PC-9 (cell line): ENCODE results near the gene SLC25A46.

ENCODE experiments used
- EZH2 ChIP-seq: fragments of 200-600 bp; sonication (generic); IDR thresholded peaks from 2 replicates; pipeline ENCODE4 v1.8.0; 2017; ENCODE audit warnings: antibody characterized with exemption, low read depth
- TF ChIP-seq, protein P1 (sequence below): fragments of 200-600 bp; sonication (generic); conservative IDR thresholded peaks from 2 replicates; pipeline ENCODE4 v1.6.1; 2017; ENCODE audit warnings: mixed run types, antibody characterized with exemption, mild to moderate bottlenecking, moderate library complexity

DNA sequence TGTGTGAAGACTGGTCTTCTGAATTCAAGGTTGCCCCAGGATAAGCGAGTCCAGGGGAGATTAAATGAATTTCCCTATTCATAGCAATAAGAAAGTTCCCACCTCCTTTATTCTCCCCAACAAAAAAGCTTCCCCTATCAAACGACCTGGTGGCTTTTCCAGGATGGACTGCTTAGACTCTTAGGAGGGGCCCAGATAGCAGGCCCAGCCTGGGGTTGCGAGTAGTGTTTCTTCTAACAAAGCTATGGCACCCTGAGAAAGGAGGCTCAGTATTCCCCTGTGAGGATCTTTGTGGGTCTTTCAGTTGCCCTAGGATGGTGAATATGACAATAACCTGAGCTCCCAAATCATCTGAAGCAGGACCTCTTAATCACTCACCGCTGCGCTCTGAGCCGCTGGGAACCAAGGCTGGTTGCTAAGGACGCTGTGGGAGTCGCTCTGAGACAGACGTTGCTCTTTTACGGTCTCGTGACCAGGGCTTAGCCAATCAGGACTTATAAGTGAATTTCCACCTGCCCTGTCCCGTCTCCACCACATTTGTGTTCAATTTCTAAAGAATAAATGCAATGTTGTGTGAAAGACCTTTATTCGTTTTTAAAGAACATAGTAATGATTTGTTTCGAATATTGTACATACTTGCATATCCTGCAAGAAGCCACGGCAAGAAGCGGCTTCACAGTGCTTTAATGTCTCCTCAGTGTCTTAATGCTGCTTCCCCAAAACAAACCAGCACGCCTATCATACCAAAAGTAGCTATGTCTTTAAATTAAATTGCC is 12.4 kb upstream of the SLC25A46 start, which contains the start of gene TMEM232:
- TF ChIP-seq, protein P1, sequence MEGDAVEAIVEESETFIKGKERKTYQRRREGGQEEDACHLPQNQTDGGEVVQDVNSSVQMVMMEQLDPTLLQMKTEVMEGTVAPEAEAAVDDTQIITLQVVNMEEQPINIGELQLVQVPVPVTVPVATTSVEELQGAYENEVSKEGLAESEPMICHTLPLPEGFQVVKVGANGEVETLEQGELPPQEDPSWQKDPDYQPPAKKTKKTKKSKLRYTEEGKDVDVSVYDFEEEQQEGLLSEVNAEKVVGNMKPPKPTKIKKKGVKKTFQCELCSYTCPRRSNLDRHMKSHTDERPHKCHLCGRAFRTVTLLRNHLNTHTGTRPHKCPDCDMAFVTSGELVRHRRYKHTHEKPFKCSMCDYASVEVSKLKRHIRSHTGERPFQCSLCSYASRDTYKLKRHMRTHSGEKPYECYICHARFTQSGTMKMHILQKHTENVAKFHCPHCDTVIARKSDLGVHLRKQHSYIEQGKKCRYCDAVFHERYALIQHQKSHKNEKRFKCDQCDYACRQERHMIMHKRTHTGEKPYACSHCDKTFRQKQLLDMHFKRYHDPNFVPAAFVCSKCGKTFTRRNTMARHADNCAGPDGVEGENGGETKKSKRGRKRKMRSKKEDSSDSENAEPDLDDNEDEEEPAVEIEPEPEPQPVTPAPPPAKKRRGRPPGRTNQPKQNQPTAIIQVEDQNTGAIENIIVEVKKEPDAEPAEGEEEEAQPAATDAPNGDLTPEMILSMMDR, result no peak
- no peak for TF ChIP-seq EZH2
